ENCODE results near the gene PRKN. TPM values are rescaled to one million over a fixed set of nuclear protein-coding genes. Genes with fewer than 3 reads are reported as not detected.

PRKN gene
- total RNA-seq, 1 experiment from 2014 or later, result not detected

DNA sequence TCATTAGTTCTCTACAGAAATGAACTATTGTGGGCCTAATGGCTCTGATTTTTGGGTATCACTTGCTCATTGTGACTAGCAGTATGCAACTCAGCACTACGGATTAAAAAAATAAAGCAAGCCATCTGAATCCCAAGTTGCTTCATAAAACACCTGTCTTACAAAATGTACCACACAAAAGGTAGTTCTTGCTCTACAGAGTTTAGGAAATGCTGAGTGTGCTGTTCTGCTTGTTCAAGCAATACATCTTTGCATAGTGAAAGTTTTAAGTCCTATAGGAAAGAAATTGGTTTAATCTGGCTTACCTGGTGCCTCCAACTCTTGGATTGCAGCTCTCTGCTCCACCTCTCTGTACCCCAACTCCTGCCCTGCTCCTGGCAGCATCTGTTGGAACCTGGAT is 1187.0 kb downstream of the PRKN start:
- H2AFZ ChIP-seq, result no peak overlapping the region
- no peaks in the 10 kb centered on the region for H3K9me2 ChIP-seq (ENCODE audit: insufficient read depth)
- no peak for DNase-seq
- no peaks in the 10 kb centered on the region for H3F3A ChIP-seq (ENCODE audit: insufficient read depth, low read depth)
- H3K9me3 ChIP-seq (ENCODE audit: insufficient read depth, low read depth), result no peaks in the 10 kb centered on the region
- peaks cover 26% of the 10 kb centered on the region; the same call in 1 of the 2 replicates for H3K27me3 ChIP-seq (ENCODE audit: insufficient read depth, low read depth)
- no peak overlapping the region for H3K4me2 ChIP-seq
- no peak for TF ChIP-seq EZH2 (IDR thresholded peaks at IDR 0.05; ENCODE audit: low read depth)
- TF ChIP-seq, protein P1, sequence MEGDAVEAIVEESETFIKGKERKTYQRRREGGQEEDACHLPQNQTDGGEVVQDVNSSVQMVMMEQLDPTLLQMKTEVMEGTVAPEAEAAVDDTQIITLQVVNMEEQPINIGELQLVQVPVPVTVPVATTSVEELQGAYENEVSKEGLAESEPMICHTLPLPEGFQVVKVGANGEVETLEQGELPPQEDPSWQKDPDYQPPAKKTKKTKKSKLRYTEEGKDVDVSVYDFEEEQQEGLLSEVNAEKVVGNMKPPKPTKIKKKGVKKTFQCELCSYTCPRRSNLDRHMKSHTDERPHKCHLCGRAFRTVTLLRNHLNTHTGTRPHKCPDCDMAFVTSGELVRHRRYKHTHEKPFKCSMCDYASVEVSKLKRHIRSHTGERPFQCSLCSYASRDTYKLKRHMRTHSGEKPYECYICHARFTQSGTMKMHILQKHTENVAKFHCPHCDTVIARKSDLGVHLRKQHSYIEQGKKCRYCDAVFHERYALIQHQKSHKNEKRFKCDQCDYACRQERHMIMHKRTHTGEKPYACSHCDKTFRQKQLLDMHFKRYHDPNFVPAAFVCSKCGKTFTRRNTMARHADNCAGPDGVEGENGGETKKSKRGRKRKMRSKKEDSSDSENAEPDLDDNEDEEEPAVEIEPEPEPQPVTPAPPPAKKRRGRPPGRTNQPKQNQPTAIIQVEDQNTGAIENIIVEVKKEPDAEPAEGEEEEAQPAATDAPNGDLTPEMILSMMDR (conservative IDR thresholded peaks at IDR 0.05), result no peak
- BruUV-seq (replicated peaks), result no TSS peak
- no peaks in the 10 kb centered on the region for H3K36me3 ChIP-seq (ENCODE audit: low read depth)
- ChIA-PET CTCF (no interaction called here), POLR2A (ENCODE audit: unreplicated experiment) (no interaction called here)
- H3K4me1 ChIP-seq (replicated peaks; ENCODE audit: insufficient read depth), result no peaks in the 10 kb centered on the region
- H3K79me2 ChIP-seq (ENCODE audit: low read depth), result no peaks in the 10 kb centered on the region
- intact Hi-C loops (cut with micrococcal nuclease; ENCODE audit: unreplicated experiment), result no loop called here
- no peak overlapping the region for H3K27ac ChIP-seq
- no peaks in the 10 kb centered on the region for H4K20me1 ChIP-seq (ENCODE audit: insufficient read depth)
- no peak overlapping the region for H3K4me3 ChIP-seq

DNA sequence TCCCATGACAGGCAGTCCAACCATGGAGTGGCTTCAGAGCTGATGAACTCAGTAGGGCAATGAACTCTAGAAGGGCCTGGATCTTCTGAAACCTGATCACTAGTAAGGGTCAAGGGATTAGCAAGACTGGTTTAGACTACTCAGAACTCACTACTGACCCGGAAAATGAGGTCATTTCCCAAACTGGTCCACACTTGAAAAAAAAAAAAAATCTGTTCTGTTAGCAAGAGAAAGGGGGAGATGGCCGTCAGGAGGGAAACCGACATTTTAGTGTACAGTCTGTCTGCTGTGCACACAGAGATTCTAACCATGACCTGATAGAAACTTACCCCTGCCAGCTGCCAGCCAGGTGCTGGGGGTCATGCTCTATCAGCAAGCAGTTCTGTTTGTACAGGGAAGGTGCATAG is 1191.3 kb downstream of the PRKN start:
- intact Hi-C loops (cut with micrococcal nuclease; ENCODE audit: unreplicated experiment), result no loop called here
- peaks cover 58% of the 10 kb centered on the region for H3K27me3 ChIP-seq (ENCODE audit: insufficient read depth, low read depth)

DNA sequence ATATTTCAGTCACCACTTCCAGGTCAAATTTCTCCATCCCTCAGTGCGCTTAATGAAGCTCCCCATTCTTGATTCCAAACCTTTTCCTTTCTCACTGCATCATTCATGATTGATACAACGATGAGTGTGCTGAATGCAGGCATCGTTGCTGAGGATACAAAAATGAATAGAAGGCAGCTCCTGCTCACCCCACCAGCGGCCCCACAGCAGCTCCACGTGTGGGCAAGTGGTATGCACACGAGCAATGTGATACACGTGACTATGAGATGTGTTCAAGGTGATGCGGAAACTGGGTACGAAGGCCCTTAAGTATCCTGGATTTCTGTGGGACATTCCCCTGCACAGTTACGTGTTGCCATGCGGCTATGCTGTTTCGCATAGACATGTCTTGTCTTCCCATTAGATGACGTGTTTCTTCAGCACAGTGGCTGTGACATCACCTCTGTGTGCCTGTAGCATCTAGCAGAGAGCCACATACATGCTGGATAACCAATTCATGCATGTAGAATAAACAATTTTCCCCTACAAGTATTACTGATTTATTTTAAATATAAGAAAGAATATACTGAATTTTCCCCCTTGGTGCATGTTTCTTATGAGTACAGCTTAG is 1193.2 kb downstream of the PRKN start:
- Histone ChIP-seq H3K27me3 (ENCODE audit: insufficient read depth, low read depth) (peaks cover 56% of the 10 kb centered on the region), H3K36me3 (ENCODE audit: low read depth) (no peaks in the 10 kb centered on the region), H3K4me1 (replicated peaks; ENCODE audit: insufficient read depth) (no peaks in the 10 kb centered on the region), H3K9me2 (ENCODE audit: insufficient read depth) (no peaks in the 10 kb centered on the region), H3K9me3 (ENCODE audit: insufficient read depth, low read depth) (no peaks in the 10 kb centered on the region), H3K4me3 (no peak overlapping the region), H3K4me2 (no peak overlapping the region), H3K27ac (no peak overlapping the region), H2AFZ (no peak overlapping the region), H3K79me2 (ENCODE audit: low read depth) (no peaks in the 10 kb centered on the region), H4K20me1 (ENCODE audit: insufficient read depth) (no peaks in the 10 kb centered on the region; the same call in 1 of the 2 replicates), H3F3A (ENCODE audit: insufficient read depth, low read depth) (no peaks in the 10 kb centered on the region)
- intact Hi-C loops (cut with micrococcal nuclease; ENCODE audit: unreplicated experiment), result no loop called here
- ChIA-PET CTCF (no interaction called here), POLR2A (ENCODE audit: unreplicated experiment) (no interaction called here)
- BruUV-seq (replicated peaks), result no TSS peak
- no peak for DNase-seq
- TF ChIP-seq, protein P1 (conservative IDR thresholded peaks at IDR 0.05), result no peak
- no peak for TF ChIP-seq EZH2 (IDR thresholded peaks at IDR 0.05; ENCODE audit: low read depth)

More for the DNA sequence above, 1191.3 kb downstream of the PRKN start:
- Histone ChIP-seq H3K4me3 (no peak overlapping the region), H3K9me2 (ENCODE audit: insufficient read depth) (no peaks in the 10 kb centered on the region), H3K36me3 (ENCODE audit: low read depth) (no peaks in the 10 kb centered on the region), H3K4me1 (replicated peaks; ENCODE audit: insufficient read depth) (no peaks in the 10 kb centered on the region), H3K4me2 (no peak overlapping the region), H2AFZ (no peak overlapping the region), H3K79me2 (ENCODE audit: low read depth) (no peaks in the 10 kb centered on the region), H3F3A (ENCODE audit: insufficient read depth, low read depth) (no peaks in the 10 kb centered on the region), H3K27ac (no peak overlapping the region), H3K9me3 (ENCODE audit: insufficient read depth, low read depth) (no peaks in the 10 kb centered on the region), H4K20me1 (ENCODE audit: insufficient read depth) (no peaks in the 10 kb centered on the region; the same call in 1 of the 2 replicates)
- no peak for DNase-seq
- TF ChIP-seq EZH2 (IDR thresholded peaks at IDR 0.05; ENCODE audit: low read depth), result no peak
- TF ChIP-seq, protein P1 (conservative IDR thresholded peaks at IDR 0.05), result no peak
- BruUV-seq (replicated peaks), result no TSS peak
- ChIA-PET CTCF (no interaction called here), POLR2A (ENCODE audit: unreplicated experiment) (no interaction called here)
